ENCODE results near the gene RNF207. TPM values are rescaled to one million over a fixed set of nuclear protein-coding genes. Genes with fewer than 3 reads are reported as not detected.

Gene RNF207
- total RNA-seq, 1 donor from 2014 or later, result 83.3 TPM

DNA sequence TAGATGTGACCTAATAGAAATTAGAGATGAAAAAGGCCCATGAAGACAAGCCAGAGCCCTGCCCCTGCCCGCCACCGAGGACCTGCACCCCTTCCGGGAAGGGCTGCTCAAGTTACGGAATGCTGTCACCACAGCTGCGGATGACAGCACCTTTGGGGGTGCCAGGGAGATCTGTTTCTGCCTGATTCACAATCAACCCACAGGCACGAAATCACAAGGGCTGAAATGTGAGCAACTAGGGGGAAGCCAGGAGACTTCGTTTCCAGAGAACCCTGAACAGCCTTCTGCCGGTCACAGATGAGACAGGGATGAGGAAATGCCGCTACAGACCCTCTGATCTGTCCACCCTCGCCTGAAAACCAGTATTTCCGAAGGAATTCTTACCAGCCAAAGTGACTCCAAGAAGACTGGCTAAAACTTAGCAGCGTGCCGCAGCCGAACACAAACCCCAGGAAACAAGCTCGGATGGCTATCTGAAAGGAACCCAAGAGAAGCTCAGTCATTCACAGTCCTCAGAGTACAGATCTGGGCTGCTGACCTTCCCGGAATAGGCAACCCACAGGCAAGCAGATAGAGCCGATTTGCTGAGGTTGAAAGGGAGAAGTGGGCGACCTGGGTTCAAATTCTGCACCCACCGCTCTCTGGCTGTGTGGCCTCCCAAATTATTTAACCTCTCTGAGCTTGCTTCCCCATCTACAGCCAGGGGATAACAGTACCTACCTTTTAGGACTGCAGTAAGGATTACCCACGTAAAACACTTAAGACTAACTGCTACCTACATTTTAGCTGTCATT is 28.8 kb downstream of the RNF207 start:
- intact Hi-C loops (cut with micrococcal nuclease), result no loop called here
- peak overlapping the region; percentile 72 for H3K4me3 ChIP-seq
- no peaks in the 10 kb centered on the region for H3K9me3 ChIP-seq (replicated peaks)
- H3K4me1 ChIP-seq, result peaks cover 40% of the 10 kb centered on the region
- peak overlapping the region; percentile 90 for H3K27ac ChIP-seq (replicated peaks)
- peaks cover 11% of the 10 kb centered on the region for H3K27me3 ChIP-seq (ENCODE audit: low read depth)
- no peak for DNase-seq
- H3K36me3 ChIP-seq, result peaks cover 50% of the 10 kb centered on the region
- no peak for TF ChIP-seq CTCF (IDR thresholded peaks at IDR 0.05; ENCODE audit: borderline replicate concordance)

GRCh38 chr1:6235296-6235677 is 29.4 kb downstream of the RNF207 start:
- intact Hi-C loops (cut with micrococcal nuclease), result no loop called here
- no peaks in the 10 kb centered on the region for H3K9me3 ChIP-seq (replicated peaks)
- peaks cover 40% of the 10 kb centered on the region for H3K4me1 ChIP-seq
- no peak for TF ChIP-seq CTCF (IDR thresholded peaks at IDR 0.05; ENCODE audit: borderline replicate concordance)
- peak overlapping the region; percentile 90 for H3K27ac ChIP-seq (replicated peaks)
- peak overlapping the region; percentile 72 for H3K4me3 ChIP-seq
- H3K36me3 ChIP-seq, result peaks cover 44% of the 10 kb centered on the region
- H3K27me3 ChIP-seq (ENCODE audit: low read depth), result peaks cover 17% of the 10 kb centered on the region
- DNase-seq, result no peak

DNA sequence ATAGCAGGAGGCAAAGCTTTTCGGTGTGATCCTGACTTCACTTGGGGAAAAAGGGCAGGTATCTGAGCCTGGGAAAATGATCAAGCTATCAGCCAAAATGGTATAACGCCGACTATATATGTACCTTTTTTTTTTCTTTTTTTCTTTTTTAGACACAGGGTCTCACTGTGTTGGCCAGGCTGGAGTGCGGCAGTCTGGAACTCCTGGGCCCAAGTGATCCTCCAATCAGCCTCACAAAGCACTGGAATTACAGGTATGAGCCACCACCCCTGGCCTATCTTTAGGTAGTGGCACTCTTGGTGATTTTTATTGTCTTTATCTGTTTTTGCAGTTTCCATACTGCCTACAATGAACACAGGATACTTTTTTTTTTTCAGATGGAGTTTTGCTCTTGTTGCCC is 31.2 kb downstream of the RNF207 start:
- Histone ChIP-seq H3K4me1 (peaks cover 39% of the 10 kb centered on the region), H3K27me3 (ENCODE audit: low read depth) (peaks cover 35% of the 10 kb centered on the region), H3K4me3 (no peak overlapping the region), H3K27ac (replicated peaks) (no peak overlapping the region), H3K36me3 (peaks cover 26% of the 10 kb centered on the region), H3K9me3 (replicated peaks) (no peaks in the 10 kb centered on the region)
- intact Hi-C loops (cut with micrococcal nuclease), result no loop called here
- TF ChIP-seq CTCF (IDR thresholded peaks at IDR 0.05; ENCODE audit: borderline replicate concordance), result no peak
- no peak for DNase-seq

GRCh38 chr1:6239213-6239752 is 33.4 kb downstream of the RNF207 start:
- Histone ChIP-seq H3K36me3 (peaks cover 4% of the 10 kb centered on the region), H3K27ac (replicated peaks) (no peak overlapping the region), H3K9me3 (replicated peaks) (no peaks in the 10 kb centered on the region), H3K4me1 (peaks cover 30% of the 10 kb centered on the region), H3K4me3 (no peak overlapping the region), H3K27me3 (ENCODE audit: low read depth) (peaks cover 57% of the 10 kb centered on the region)
- TF ChIP-seq CTCF (IDR thresholded peaks at IDR 0.05; ENCODE audit: borderline replicate concordance), result no peak
- intact Hi-C loops (cut with micrococcal nuclease), result no loop called here
- DNase-seq, result no peak

GRCh38 chr1:6239950-6240768 is 34.2 kb downstream of the RNF207 start:
- intact Hi-C loops (cut with micrococcal nuclease), result no loop called here

More at GRCh38 chr1:6239950-6240768, 34.2 kb downstream of the RNF207 start:
- Histone ChIP-seq H3K27me3 (ENCODE audit: low read depth) (peaks cover 64% of the 10 kb centered on the region), H3K9me3 (replicated peaks) (no peaks in the 10 kb centered on the region), H3K36me3 (no peaks in the 10 kb centered on the region), H3K27ac (replicated peaks) (no peak overlapping the region), H3K4me1 (peaks cover 22% of the 10 kb centered on the region), H3K4me3 (no peak overlapping the region)
- no peak for DNase-seq
- TF ChIP-seq CTCF (IDR thresholded peaks at IDR 0.05; ENCODE audit: borderline replicate concordance), result no peak

Measured in left ventricle myocardium inferior (tissue), 1 donor.